Hindlimb muscle (tissue), 1 donor: ENCODE measurements around the gene OPCML. TPM values are rescaled to one million over a fixed set of nuclear protein-coding genes. Genes with fewer than 3 reads are reported as not detected.

Experiments
- DNase-seq: peaks from one replicate; pipeline ENCODE4 v3.0.0-alpha.2; 2013
- polyA plus RNA-seq: library from polyadenylated mRNA; unstranded; fragments of 120-200 nt; gene quantifications from one replicate; pipeline ENCODE4 v1.2.1, GENCODE V29; 2013; ENCODE audit not compliant: insufficient read length

The OPCML gene
- polyA plus RNA-seq, 1 donor = 1.1 TPM

DNA sequence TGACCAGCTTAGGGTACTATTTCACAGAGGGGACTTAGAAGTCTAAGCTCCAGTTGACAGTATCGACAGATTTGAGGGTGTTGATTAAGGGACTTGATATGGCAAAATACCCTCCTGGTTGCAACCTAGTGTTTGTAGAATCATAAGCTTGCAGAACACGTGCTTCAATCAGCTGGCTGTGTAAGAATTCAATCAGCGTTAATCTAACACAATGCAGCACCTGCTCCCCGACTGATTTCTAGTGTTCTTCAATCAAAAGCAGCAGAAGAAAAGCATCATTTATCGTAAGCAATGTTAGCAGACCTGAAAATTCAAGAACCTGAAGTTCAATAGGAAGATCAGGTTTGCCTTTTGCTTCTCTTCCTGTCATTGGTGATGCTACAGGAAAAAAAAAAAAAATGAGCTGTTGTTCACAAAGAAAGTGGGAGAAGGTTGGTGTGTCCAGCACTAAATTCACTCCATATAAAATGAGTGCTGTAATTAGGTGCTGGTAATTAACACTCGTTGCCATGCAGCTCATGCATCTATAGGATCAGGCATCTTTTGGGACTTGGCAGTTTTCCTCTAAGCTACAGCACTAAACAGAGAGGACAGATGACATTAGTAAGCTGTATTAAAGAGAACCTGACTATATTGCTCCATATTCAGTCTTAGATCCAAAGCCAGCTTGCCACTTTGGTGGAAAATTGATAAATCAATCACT, 840.3 kb downstream of the OPCML start:
- no peak for DNase-seq

DNA sequence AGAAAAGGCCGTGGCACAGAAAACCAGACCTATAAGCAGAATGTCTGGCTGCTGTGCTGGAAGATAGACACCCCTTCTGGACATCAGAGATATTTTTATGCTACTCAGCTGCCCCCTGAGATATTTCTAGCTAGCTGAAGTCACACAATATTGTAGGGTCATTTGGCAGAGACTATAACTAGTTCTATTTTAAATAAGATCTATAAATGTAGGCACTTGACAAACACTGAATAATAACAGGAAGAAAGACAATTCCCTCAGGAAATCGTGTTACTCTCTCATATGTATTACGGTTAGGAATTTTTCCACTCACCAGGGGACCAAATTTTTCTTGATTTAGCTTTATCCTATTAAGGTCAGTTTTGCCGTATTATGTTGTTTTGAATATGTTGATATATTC, 845.4 kb downstream of the OPCML start:
- no peak for DNase-seq

DNA sequence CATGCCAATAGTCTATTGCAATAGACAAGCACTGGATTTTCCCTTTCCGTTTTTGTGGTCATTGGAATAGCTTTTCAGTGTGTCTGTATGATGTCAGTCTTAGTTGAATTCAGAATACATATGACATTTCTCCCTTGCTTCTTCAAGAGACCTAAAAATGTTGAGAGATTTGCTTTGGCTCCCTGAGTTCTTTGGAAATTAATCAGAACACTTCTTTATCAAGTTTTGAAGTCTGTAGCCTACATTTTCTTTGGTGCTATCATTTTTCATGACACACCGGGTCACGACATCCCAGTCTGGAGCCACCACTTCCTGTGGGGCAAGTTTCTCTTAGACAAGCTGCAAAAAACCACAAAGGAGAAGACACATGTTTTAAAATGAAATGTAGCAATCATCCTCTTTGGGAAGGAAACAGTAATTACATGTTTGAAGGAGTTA, 847.1 kb downstream of the OPCML start:
- DNase-seq = no peak

DNA sequence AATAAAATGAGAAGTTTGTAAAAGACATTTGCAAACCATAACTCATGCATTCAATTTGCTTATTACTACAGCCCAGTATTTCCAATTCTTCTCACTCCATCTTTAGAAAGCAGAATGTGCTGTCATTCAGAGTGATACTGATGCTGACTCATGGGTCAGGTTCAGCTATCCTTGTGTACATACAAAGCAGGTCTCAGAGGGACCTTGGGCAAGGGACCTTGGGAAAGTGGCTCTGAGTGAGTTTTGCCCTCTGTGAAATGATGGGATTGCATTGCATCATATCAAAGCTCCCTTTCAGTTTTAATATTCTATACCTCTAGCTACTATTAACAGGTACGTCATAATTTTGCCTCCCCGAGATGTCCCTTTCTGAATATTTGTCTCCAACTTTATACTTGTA, 848.7 kb downstream of the OPCML start:
- DNase-seq = no peak

DNA sequence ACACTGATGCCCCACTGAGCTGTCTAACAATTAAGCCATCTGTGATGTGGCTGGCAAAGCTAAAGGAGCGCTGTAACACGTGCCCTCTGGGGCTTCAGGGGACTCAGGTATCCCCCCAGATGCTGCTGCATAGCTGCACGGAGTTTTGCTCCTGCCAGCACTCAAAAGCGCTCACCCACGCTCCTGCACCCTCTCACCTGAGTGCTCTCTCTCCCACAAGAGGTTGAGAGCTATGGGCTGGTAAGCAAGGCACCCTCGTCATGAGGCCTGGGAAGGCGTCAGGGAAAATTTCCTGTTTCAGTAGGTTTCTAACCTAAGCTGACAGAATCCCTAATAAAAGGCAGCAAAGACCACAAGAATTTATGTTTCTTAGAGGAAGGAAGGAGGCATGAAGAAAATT, 850.3 kb downstream of the OPCML start:
- no peak for DNase-seq

DNA sequence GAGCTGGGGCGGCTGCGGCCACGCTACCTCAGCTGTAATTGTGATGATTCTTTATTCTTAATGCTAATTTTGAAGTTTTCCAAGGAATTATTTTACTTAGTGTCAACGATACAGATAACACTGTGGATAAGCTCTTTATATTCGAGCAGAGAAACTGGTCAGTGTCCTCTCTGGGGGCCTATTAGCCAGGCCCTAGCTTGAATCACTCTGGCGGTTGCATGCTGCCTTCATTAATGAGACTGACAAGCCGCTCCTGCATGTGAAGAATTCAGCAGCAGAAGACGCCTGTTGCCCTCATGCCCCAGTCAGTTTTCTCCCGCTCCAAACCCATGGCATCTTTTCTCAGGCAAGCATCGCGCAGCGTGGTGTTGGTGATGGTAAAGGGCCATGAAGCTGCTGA, 851.7 kb downstream of the OPCML start:
- DNase-seq = no peak

DNA sequence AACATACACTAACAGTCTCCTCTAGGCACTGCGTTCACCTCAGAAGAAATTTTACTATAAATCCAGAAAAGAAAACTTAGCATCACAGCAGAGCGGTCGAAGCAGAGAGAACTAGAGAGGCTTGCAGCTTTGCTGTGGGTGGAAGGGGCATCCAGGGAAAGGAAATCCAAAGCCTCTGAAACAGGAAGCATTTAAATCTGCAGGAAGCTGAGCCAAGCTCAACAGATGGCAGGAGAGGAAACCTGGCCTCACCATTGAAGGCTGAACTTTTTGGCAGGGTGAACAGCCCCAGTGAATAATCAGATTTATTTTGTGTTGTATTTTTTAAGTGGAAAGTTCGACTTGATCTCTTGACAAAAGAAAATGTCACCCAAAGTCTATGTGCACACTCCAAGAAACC, 858.1 kb downstream of the OPCML start:
- no peak for DNase-seq

DNA sequence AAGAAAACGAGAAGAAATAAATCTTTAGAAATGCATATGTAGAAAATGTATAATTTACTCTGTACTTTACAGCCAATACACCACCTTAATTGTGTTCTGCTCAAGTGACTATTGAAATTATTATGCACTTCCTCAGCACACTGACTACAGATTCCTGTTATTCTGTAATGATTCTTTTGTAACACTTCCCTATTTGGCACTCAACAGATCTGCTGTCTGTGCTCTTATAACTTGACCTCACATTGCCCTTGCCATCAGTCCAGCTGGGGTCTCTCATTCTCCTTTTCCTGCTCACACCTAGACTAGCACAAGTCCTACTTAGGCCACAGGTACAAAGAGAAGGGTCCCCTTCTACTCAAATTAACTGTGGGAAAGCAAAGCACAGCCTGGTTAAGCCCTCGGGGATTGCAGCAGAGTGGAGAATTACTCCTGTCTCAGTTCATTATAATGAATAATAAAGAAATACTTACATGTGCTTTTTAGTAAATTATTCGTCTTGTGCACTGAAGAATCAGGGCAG, 860.4 kb downstream of the OPCML start:
- DNase-seq = no peak

DNA sequence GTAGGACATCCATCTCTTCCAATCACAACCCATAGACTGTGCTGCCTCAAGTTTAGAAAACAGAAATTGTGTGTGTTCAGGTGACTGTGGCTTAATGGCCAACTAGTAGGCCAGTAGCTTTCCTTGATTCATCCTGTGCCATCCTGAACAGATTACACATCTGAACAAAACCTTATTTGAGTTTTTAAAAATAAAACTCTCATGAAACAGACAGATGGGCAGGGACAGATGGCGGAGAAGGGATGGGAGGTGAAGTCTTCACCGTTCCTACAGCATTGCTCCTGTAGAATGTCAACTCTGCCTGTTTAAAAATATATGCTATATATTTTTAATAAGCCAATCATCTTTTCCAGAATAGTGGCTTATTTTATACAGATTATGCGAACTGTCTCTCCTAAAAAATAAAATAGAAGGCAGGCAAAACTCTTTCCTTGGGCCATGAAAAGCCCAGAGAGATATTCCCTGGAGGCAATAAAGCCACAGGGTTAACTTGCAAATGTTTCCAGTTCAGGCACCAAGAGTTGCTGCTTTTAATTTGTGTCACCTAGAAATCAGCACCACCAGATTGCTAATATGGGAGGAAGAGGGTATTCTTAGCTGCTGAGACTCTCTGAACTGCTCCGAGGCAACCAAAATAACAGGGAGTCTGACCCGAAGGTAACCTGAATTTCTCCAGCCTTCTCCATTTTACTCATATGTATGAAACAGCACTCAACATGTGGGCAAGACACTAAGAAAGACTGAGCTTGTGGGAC, 861.2 kb downstream of the OPCML start:
- DNase-seq = no peak

DNA sequence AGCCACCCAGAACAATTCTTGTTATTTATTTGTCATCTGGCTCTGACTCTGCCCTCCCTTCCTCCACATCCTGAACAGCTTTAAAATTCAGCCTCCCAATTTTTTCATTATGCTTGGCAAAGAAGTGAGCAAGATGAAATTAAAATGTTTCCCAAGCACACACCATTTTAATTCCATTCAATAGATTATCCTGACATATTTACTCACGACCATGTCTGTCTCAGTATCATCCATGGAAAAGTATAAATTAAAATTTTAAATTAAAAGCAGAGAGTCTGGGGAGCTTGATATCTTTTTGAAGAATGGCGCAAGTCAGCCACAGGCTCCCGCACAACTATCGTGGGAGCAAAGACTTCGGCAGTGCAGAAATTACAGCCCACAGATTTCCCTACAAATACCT, 862.4 kb downstream of the OPCML start:
- DNase-seq = no peak

DNA sequence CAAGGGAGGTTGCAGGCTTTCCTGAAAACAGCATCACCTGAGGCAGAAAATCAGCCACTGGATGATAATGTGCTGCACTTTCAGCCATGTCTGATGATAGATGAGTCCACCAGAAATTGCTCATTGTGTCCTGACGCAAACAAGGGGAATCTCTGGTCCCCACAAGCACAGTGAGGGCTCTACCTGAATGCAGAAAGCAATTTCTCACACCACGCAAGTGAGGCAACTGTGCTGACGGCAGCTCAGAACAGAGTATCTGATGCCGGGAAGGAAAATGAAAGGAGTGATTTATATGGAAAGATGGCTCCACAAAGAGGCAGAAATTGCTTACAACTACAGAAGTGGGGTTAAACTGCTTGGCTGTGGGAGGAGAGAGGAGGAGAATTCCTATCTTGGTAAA, 867.1 kb downstream of the OPCML start:
- no peak for DNase-seq

DNA sequence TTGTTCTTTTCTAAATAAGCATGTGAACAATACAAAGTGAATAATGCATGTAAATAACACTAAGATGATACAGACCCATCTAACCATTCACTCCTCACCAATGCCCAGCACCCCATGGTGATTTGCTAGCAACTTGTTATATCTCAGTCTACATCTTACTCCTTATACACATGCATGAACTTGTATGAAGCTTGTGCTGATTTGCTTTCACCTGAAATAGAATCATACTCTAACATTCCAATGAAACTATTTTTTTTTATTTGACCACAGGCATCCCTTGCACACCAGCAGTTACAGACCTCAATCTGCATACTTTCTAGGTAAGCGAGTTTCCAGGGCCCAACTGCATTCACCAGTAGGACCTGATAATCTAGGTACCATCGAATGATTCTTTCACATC, 873.6 kb downstream of the OPCML start:
- DNase-seq = no peak

DNA sequence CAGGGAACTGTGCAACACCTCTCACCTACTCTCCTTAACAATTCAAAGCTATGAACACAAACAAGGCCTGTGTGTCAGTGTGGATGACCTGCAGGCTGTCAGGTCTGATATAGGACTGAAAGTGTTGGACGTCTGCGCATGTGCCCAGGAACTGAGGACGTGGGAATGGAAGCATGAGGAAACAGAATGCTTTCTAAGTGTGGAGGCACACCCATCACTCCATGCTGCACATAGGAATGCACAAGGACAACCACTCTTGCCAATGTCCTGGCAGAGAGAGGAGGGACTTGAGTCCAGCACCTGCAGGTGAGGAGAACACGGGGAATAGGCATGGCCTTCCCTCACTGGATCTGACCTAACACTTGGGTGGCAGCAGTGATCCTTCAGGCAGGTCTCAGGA, 874.3 kb downstream of the OPCML start:
- no peak for DNase-seq

DNA sequence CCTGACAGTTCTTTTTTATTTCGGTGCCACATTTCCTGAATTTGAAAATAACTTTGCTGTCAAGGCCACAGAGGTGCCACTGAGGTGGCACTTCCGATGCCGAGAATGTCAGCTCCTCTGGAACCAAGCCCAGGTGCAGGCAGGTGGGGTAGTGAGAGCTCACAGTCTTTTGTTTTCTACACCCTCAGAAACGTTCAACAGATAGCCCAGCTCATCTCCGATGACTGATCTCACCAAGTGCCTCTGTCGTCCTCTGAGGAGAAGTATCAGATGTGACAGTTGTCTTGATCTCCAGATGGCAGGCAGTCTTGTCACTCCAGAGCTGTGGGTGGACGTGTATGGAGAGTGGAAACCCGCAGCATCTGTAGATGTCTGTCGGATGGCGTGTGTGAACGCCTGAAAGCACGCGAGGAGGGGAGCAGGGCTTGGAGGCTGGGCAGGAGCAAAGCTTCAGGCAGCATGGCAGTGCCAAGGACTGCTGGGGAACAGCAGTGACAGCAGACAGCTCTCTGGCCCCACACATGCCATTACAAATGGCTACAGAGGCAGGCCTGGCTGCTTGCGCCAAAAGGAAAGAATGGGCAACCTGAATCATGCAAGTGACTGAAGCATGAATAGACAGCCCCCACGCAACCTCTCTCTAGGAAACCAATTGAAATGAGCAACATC, 877.0 kb downstream of the OPCML start:
- DNase-seq = no peak

DNA sequence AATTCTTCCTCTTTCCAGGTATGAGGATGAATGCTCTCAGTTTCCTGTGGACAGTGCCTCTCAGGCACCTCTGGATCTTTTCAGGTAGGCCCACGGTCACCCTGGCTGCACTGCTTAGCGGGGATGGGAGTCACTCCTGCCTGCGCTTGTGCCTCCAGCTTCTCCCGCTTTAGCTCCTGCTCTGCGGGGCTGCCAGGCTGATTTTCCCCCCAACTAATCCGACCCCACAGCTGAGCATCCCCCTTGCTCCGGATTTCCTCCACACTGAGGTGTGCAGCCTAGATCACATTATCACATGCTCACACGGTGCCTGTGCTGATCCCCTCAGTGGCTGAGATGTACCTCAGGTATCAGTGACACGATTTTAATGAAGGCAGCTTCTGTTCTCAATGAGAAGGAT, 879.1 kb downstream of the OPCML start:
- DNase-seq = no peak

DNA sequence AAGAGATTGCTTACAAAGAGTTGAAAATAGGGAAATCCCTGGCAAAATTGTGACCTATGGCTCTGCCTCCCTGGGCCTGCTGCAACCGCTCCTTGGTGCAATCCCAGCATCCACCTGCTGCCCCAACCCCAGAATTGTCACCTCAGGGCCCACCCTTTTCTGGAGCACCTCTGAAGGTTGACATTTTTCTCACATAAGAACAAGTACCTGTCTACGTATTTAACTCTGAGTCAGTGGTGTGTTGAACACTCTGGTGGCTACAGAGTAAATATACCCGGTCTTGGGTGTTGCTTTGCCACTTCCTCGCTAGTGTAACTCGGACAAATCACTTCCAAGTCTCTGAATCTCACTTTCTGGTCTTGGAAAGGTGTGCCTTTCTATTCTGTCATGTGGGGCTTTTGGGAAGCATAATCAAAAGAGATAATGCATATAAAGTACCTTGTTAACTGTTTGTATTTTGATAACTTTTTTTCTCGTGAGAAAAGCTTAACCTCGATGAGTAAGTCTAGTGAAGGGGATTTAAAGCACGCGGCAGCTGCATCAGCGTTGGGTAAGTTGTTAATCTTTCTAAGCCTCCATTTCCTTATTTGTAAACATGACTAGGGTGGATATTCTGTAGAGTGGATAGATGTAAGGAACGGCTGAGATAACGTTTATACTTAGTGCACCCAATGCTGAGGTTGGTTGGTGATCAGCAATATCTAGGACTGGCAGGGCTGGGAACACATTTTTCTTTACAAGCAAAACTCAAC, 881.2 kb downstream of the OPCML start:
- DNase-seq = no peak

DNA sequence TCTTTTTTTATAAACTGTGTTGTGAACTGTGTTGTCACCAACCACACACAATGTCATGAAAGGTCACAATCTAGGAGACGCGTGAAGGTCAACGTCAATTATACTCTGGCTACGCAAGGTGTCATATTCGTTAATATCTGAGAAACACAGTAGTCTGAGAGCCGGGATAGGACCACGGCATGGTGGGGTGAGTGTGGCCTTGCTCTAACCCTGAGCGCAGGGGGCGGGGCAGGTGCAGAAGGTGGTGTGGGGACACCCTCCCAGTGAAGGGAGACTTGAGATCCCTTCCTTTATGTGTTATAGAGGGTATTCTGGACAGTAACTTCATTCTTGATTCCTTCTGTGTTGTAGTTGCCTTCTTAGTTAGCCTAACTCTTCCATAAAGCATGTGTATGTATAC, 883.0 kb downstream of the OPCML start:
- DNase-seq = no peak

DNA sequence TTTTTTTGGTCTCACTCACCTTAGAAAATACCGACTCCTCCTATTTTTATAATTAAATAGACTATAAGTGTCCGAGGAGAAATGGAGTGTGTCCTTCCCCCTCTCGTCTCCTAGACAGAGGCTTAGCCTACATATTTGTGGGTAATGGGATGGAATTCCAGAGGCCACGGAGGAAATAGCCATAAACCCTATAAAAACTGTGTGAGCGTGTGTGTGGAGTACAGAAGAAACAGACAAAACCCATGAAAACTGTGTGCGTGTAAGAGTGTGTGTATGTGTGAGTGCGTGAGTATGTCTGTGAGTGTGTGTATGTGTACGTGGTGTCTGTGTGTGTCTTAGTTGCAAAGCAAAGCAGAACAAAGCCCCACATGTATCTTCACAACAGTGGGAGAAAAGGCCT, 883.5 kb downstream of the OPCML start:
- no peak for DNase-seq

DNA sequence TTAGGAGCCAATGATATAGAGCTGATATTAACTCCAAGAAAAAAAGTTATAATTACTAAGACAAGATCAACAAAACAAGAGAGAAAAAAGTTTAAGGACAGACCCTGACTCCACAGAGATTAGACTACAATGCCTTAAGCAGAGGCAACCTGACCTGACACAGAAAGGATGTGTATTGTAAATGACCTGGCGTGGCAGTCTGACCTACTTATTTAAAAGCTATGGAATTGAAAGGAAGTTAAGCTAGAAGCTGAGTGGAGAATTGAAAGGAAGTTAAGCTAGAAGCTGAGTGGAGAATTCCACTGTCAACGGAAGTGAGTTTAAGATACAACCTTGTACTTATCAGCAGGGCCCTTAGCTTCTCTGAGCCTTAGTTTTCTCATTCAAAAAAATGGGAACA, 885.4 kb downstream of the OPCML start:
- DNase-seq = no peak

DNA sequence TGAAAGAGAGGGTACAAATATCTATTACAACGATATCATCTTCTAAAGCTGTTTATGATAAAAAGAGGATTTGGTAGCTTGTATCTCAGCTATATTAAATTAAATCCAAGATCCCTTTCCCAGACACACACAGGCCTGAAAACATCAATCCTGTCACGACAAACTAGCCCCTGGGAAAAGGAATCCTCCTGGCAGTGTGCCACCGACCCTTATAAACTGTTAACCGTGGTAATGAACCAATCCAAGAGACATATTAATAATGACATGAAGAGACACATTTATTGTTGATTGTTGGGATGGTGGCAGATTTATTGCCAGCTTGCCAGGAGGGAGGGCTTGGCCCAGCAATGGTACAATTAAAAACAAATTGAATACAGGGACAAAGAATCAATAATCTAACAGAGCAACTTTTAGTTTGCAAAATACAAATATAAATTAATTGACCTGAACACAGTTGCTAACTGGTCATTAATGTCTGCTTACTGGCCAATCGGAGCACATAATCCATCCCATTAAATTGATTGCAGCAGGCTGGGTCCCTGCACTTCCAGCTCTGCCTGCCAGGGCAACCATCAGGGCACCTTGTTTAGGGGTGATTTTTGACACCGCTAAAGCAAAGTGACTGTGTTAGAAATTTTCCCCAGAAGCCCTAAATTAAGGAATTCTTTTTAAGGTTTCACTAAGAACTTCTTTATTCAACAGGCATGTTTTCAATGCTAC, 887.6 kb downstream of the OPCML start:
- DNase-seq = no peak

DNA sequence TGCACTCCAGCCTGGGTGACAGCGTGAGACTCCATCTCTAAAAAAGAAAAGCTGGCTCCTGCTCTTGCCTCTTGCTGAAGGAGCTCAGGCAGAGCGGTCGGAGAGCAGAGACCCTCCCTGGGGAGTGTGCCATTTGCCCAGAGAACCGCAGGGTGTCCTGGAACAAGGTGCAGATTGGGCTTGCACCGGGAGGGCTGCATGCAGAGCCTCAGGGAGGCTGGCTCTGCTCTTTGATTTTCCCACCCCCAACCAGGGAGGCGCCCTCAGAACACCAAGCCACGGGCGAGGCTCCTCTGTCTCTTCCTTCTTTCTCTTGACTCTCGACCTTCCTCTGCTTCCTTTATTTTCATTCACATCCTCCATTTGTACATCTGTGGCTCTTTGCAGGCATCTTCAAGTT, 889.1 kb downstream of the OPCML start:
- no peak for DNase-seq

DNA sequence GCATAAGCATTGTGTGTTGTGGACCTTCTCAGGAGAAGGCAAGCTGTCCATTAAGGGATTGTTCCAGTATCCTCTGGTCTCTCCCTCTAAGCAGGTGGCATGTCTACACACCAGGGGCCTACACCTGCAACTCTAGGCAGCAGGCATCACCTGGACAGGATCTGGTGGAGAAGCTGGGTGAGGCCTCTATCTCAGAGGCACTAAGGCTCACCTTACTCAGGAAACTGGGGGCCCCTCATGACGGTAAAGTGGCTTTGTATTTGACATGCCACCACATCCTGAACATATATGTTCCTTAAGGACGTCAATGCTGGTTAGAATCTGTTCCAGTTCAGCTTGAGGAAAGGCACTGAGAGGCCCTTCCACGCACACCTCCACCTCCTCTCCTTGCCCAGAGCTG, 891.3 kb downstream of the OPCML start:
- DNase-seq = no peak
